Mesendoderm (in vitro differentiated cells): ENCODE data around the gene ZNF513.

Experiments used
- DNase-seq: peaks from one replicate; pipeline ENCODE4 v3.0.0; 2013
- H2AK5ac ChIP-seq: 2 replicates; pipeline ENCODE4 v1.6.1; 2013; ENCODE audit warnings: low read length, inconsistent platforms
- H2BK120ac ChIP-seq: 2 replicates; pipeline ENCODE4 v1.6.1; 2013; ENCODE audit warnings: low read depth, mild to moderate bottlenecking, low read length, moderate library complexity, mixed read lengths
- H2BK15ac ChIP-seq: replicated peaks from 2 replicates; pipeline ENCODE4 v1.6.1; 2013; ENCODE audit warnings: low read depth, mild to moderate bottlenecking, moderate library complexity
- H2BK5ac ChIP-seq: 2 replicates; pipeline ENCODE4 v1.6.1; 2013; ENCODE audit warnings: low read length, inconsistent platforms
- H3K18ac ChIP-seq: 2 replicates; pipeline ENCODE4 v1.6.1; 2013; ENCODE audit warnings: mild to moderate bottlenecking, low read length, mixed read lengths
- H3K23ac ChIP-seq: one replicate; pipeline ENCODE4 v1.6.1; 2013; ENCODE audit warnings: low read length
- H3K27ac ChIP-seq: 2 replicates; pipeline ENCODE4 v1.5.1; 2013; ENCODE audit warnings: low read depth, mild to moderate bottlenecking, inconsistent platforms, low read length, moderate library complexity
- H3K27me3 ChIP-seq: 2 replicates; pipeline ENCODE4 v1.6.1; 2013; ENCODE audit warnings: low read length, control low read depth, mild to moderate bottlenecking, inconsistent platforms; ENCODE audit not compliant: insufficient read depth, poor library complexity
- H3K36me3 ChIP-seq: 2 replicates; pipeline ENCODE4 v1.6.1; 2013; ENCODE audit warnings: low read length, inconsistent platforms; ENCODE audit not compliant: control insufficient read depth, insufficient read depth
- H3K4ac ChIP-seq: one replicate; pipeline ENCODE4 v1.6.1; 2013; ENCODE audit warnings: low read depth, mild to moderate bottlenecking, low read length, moderate library complexity
- H3K4me1 ChIP-seq: 2 replicates; pipeline ENCODE4 v1.6.1; 2013; ENCODE audit warnings: low read depth, low read length, inconsistent platforms; ENCODE audit not compliant: control insufficient read depth
- H3K4me2 ChIP-seq: 2 replicates; pipeline ENCODE4 v1.6.1; 2013; ENCODE audit warnings: low read length
- H3K4me3 ChIP-seq: 2 replicates; pipeline ENCODE4 v1.5.1; 2013; ENCODE audit warnings: mild to moderate bottlenecking, low read length
- H3K56ac ChIP-seq: one replicate; pipeline ENCODE4 v1.6.1; 2013; ENCODE audit warnings: low read length
- H3K79me1 ChIP-seq: 2 replicates; pipeline ENCODE4 v1.6.1; 2013; ENCODE audit warnings: low read length, inconsistent platforms
- H3K79me2 ChIP-seq: 2 replicates; pipeline ENCODE4 v1.6.1; 2013; ENCODE audit warnings: mild to moderate bottlenecking, low read length; ENCODE audit not compliant: control insufficient read depth, insufficient read depth
- H3K9ac ChIP-seq: 2 replicates; pipeline ENCODE4 v1.6.1; 2013; ENCODE audit warnings: low read length, inconsistent platforms
- H4K5ac ChIP-seq: one replicate; pipeline ENCODE4 v1.6.1; 2013; ENCODE audit warnings: low read length
- H4K8ac ChIP-seq: one replicate; pipeline ENCODE4 v1.6.1; 2013; ENCODE audit warnings: low read depth, mild to moderate bottlenecking, control low read depth, low read length, moderate library complexity
- WGBS: extraction: QIAGEN DNeasy Blood & Tissue Kit; methylation state at CpG from one replicate; pipeline ENCODE4 v1.1.7; 2013; ENCODE audit warnings: low lambda C conversion rate, missing lambda C conversion rate; ENCODE audit not compliant: insufficient coverage; ENCODE audit errors: extremely low coverage; 5-methylcytosine and 5-hydroxymethylcytosine counted together

Gene ZNF513

GRCh38 chr2:27378809-27379290, 1.7 kb downstream of the ZNF513 start:
- peak overlapping the region; percentile 42 for H3K56ac ChIP-seq
- no peaks in the 10 kb centered on the region for H3K27me3 ChIP-seq
- no peaks in the 10 kb centered on the region for H3K4me1 ChIP-seq
- H3K23ac ChIP-seq: no peak overlapping the region
- peak overlapping the region; percentile 75 for H3K4me2 ChIP-seq
- H3K4me3 ChIP-seq: no peak overlapping the region
- peaks cover 7% of the 10 kb centered on the region for H3K79me1 ChIP-seq
- no peak overlapping the region for H2BK15ac ChIP-seq
- WGBS: no CpG with 5 or more reads among the region's 9 CpGs
- H3K79me2 ChIP-seq: peaks cover 8% of the 10 kb centered on the region
- H3K27ac ChIP-seq: no peak overlapping the region
- H4K5ac ChIP-seq: no peak overlapping the region
- H2AK5ac ChIP-seq: no peak overlapping the region
- no peak for DNase-seq
- H3K9ac ChIP-seq: peak overlapping the region; percentile 65
- H2BK5ac ChIP-seq: no peak overlapping the region
- no peak overlapping the region for H3K18ac ChIP-seq
- no peak overlapping the region for H3K4ac ChIP-seq
- no peak overlapping the region for H2BK120ac ChIP-seq
- H4K8ac ChIP-seq: no peak overlapping the region
- H3K36me3 ChIP-seq: peaks cover 27% of the 10 kb centered on the region

- no CpG with 5 or more reads among the region's 29 CpGs for WGBS
- Histone ChIP-seq H2BK120ac (no peak overlapping the region), H2BK15ac (no peak overlapping the region), H3K9ac (no peak overlapping the region), H3K4me3 (no peak overlapping the region), H3K4ac (no peak overlapping the region), H4K8ac (no peak overlapping the region), H3K56ac (no peak overlapping the region), H3K27me3 (no peaks in the 10 kb centered on the region), H3K4me2 (no peak overlapping the region), H3K36me3 (peaks cover 25% of the 10 kb centered on the region), H3K23ac (no peak overlapping the region), H3K4me1 (no peaks in the 10 kb centered on the region), H3K79me2 (peaks cover 8% of the 10 kb centered on the region), H3K27ac (no peak overlapping the region), H3K18ac (no peak overlapping the region), H2AK5ac (no peak overlapping the region), H2BK5ac (no peak overlapping the region), H3K79me1 (peaks cover 9% of the 10 kb centered on the region), H4K5ac (no peak overlapping the region)
- DNase-seq: no peak
These were observed 2.3 kb downstream of the ZNF513 start for GRCh38 chr2:27378096-27378808.

GRCh38 chr2:27377618-27378095, 2.9 kb downstream of the ZNF513 start:
- H2AK5ac ChIP-seq: no peak overlapping the region
- H3K79me2 ChIP-seq: peaks cover 8% of the 10 kb centered on the region
- H3K36me3 ChIP-seq: peaks cover 24% of the 10 kb centered on the region
- peaks cover 9% of the 10 kb centered on the region for H3K79me1 ChIP-seq
- no peak overlapping the region for H4K8ac ChIP-seq
- H2BK5ac ChIP-seq: no peak overlapping the region
- H3K18ac ChIP-seq: no peak overlapping the region
- WGBS: no CpG with 5 or more reads among the region's 18 CpGs
- H3K4ac ChIP-seq: no peak overlapping the region
- H4K5ac ChIP-seq: no peak overlapping the region
- no peaks in the 10 kb centered on the region for H3K27me3 ChIP-seq
- DNase-seq: no peak
- no peak overlapping the region for H3K4me3 ChIP-seq
- H3K4me1 ChIP-seq: no peaks in the 10 kb centered on the region
- no peak overlapping the region for H3K56ac ChIP-seq
- no peak overlapping the region for H3K23ac ChIP-seq
- H3K9ac ChIP-seq: no peak overlapping the region
- H3K27ac ChIP-seq: no peak overlapping the region
- H2BK120ac ChIP-seq: no peak overlapping the region
- H3K4me2 ChIP-seq: no peak overlapping the region
- H2BK15ac ChIP-seq: no peak overlapping the region

- Histone ChIP-seq H4K5ac (no peak overlapping the region), H3K36me3 (peaks cover 21% of the 10 kb centered on the region), H2BK5ac (no peak overlapping the region), H3K23ac (no peak overlapping the region), H3K4me1 (no peaks in the 10 kb centered on the region), H3K18ac (no peak overlapping the region), H3K4me2 (no peak overlapping the region), H3K4ac (no peak overlapping the region), H2BK120ac (no peak overlapping the region), H3K79me1 (peaks cover 9% of the 10 kb centered on the region), H3K4me3 (no peak overlapping the region), H3K9ac (no peak overlapping the region), H2BK15ac (no peak overlapping the region), H3K56ac (no peak overlapping the region), H2AK5ac (no peak overlapping the region), H3K27me3 (no peaks in the 10 kb centered on the region), H4K8ac (no peak overlapping the region), H3K79me2 (peaks cover 8% of the 10 kb centered on the region), H3K27ac (no peak overlapping the region)
- WGBS: no CpG with 5 or more reads among the region's 10 CpGs
- no peak for DNase-seq
These were observed 3.5 kb downstream of the ZNF513 start for GRCh38 chr2:27376866-27377617.

GRCh38 chr2:27376151-27376865, 4.2 kb downstream of the ZNF513 start:
- Histone ChIP-seq H3K4me3 (no peak overlapping the region), H4K5ac (no peak overlapping the region), H2BK15ac (no peak overlapping the region), H3K27ac (no peak overlapping the region), H3K4ac (no peak overlapping the region), H3K56ac (no peak overlapping the region), H3K4me2 (no peak overlapping the region), H3K9ac (no peak overlapping the region), H3K36me3 (peaks cover 18% of the 10 kb centered on the region), H3K79me2 (peaks cover 12% of the 10 kb centered on the region), H3K4me1 (peaks cover 4% of the 10 kb centered on the region), H2BK120ac (no peak overlapping the region), H3K23ac (no peak overlapping the region), H4K8ac (no peak overlapping the region), H2BK5ac (no peak overlapping the region), H2AK5ac (no peak overlapping the region), H3K18ac (no peak overlapping the region), H3K79me1 (peaks cover 13% of the 10 kb centered on the region), H3K27me3 (no peaks in the 10 kb centered on the region)
- DNase-seq: no peak
- WGBS: no CpG with 5 or more reads among the region's 16 CpGs
